Aortic smooth muscle cell (primary cell): ENCODE results near the gene GABRB1. TPM values are rescaled to one million over a fixed set of nuclear protein-coding genes. Genes with fewer than 3 reads are reported as not detected.

Experiments used
- total RNA-seq: library from RNA; depleted of rRNA; stranded (reverse); fragments of >200 nt; gene quantifications from 2 replicates; pipeline ENCODE4 v1.2.3, GENCODE V29; 2014

The GABRB1 gene
- total RNA-seq = 3.3 and 5.8 TPM in 2 replicates

DNA sequence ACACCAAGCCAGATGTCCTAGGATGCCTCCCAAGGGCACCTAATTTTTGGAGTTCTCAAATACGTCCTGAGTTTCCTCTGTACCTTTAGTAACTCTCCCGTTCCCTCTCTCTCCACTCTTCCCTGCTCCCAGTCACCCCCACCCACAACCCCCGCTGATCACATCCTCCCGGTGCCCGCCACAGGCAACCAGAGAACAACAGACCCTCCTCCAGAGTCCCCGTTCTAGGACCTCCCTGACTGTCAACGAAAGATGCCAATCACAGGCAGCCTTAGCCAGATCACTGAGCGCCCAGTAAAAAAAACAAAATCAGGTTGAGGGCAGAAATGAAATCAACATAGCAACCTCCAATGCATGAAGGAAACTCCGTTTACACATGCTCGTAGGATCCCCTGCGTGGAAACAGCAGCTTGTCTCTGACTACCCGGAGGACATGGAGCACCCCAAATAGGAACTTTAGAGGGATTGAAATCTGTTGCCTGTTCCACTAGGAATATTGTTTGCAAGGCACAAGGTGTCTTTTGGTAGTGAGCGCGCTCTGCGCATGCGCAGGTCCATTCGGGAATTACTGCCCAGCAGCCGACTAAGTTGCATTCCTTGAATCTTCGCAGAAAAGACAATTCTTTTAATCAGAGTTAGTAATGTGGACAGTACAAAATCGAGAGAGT, at the start of gene GABRB1:
Gene GABRB1 (plus strand): TSS at position 557 of the 668 bp plus-strand sequence.

GRCh38 chr4:46993075-46994006, 38.0 kb upstream of the GABRB1 start, which contains the start of gene GABRA4:
Gene GABRA4 (minus strand): TSS chr4:46993581. CDS start chr4:46993424, 157 bp downstream.

GRCh38 chr4:47463235-47463956, 432.0 kb downstream of the GABRB1 start, which contains the start of gene COMMD8:
Gene COMMD8 (minus strand): TSS chr4:47463702. CDS start chr4:47463651, 51 bp downstream.

Other genes with a start within 250 kb of the GABRB1 start
- gene COX7B2, start 122.3 kb upstream of the GABRB1 start, total RNA-seq = not detected in 2 replicates
- under 0.01 and 0.12 TPM in 2 replicates for gene GABRA4, start 38.0 kb upstream of the GABRB1 start, total RNA-seq